ENCODE data around the gene LMAN1L.

The LMAN1L gene

DNA sequence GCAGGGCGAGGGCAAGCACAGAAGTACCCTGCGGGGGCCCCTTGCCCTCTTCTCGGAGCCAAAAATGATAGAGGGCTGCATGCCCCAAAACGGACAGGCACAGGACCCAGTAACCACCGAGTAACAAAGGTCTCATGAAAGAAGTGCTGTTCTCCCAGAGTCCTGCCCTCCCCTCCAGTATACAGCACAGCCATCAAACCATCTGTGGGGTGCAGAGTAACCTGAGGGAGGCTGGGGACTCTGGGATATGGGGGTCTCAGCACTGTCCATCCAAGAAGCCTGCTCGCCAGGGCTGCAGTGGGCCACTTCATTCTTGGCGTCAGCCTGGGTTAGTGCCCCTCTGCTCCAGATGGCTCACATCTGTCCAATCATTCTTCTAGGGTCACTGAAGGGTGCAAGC is 24.2 kb downstream of the LMAN1L start:
- H3K4me3 ChIP-seq (ENCODE audit: low read depth, low read length) = no peak overlapping the region
- TF ChIP-seq, protein P1, sequence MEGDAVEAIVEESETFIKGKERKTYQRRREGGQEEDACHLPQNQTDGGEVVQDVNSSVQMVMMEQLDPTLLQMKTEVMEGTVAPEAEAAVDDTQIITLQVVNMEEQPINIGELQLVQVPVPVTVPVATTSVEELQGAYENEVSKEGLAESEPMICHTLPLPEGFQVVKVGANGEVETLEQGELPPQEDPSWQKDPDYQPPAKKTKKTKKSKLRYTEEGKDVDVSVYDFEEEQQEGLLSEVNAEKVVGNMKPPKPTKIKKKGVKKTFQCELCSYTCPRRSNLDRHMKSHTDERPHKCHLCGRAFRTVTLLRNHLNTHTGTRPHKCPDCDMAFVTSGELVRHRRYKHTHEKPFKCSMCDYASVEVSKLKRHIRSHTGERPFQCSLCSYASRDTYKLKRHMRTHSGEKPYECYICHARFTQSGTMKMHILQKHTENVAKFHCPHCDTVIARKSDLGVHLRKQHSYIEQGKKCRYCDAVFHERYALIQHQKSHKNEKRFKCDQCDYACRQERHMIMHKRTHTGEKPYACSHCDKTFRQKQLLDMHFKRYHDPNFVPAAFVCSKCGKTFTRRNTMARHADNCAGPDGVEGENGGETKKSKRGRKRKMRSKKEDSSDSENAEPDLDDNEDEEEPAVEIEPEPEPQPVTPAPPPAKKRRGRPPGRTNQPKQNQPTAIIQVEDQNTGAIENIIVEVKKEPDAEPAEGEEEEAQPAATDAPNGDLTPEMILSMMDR (IDR thresholded peaks at IDR 0.05; ENCODE audit: low read depth, low read length) = no peak

DNA sequence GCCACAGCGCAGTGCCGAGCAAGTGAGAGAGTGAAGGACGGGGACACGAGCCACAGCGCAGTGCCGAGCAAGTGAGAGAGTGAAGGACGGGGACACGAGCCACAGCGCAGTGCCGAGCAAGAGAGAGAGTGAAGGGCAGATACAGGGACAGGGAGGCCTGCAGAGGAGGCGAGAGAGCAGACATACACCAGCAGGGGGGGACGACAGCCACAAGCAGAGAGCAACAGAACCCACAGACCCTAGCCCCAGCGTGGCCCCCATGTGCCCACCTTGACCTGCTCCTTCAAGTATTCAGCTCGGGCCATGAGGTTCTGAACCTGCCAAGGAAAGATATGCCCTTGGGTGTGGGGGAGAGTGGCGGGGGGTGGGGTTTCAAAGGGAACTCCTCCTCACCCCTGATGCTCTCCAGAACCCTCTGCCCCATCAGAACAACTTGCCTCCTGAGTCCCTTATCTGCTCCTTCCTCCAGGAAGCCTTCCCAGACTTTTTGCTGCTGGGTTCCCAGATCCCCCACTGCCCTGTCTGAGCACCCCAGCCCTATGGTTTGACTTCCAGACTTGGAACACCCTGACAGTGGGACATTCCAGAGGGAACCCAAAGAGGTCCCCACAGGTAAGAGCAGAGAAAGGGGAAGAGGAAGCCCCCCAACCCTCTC is 25.0 kb downstream of the LMAN1L start:
- TF ChIP-seq, protein P1 (IDR thresholded peaks at IDR 0.05; ENCODE audit: low read depth, low read length) = no peak
- H3K4me3 ChIP-seq (ENCODE audit: low read depth, low read length) = no peak overlapping the region

DNA sequence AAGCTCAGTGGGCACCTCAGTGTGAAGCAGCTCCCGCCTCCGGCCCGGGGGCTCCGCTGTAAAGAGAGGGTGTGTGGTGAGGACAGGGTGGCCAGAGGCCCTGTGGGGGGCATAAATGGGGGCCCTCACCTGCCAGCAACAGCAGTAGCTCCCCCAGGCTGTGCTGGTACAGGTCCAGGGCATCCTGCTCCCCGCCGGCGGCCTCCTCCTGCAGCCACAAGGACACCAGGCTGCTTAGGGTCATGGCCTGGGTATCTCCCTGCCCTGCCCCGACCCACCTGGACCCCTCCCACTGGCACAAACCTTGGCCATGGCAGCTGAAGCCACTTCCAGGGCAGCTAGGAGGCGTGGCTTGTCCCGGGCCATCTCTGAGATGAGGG is 25.5 kb downstream of the LMAN1L start:
- H3K4me3 ChIP-seq (ENCODE audit: low read depth, low read length) = no peak overlapping the region
- TF ChIP-seq, protein P1 (IDR thresholded peaks at IDR 0.05; ENCODE audit: low read depth, low read length) = no peak

DNA sequence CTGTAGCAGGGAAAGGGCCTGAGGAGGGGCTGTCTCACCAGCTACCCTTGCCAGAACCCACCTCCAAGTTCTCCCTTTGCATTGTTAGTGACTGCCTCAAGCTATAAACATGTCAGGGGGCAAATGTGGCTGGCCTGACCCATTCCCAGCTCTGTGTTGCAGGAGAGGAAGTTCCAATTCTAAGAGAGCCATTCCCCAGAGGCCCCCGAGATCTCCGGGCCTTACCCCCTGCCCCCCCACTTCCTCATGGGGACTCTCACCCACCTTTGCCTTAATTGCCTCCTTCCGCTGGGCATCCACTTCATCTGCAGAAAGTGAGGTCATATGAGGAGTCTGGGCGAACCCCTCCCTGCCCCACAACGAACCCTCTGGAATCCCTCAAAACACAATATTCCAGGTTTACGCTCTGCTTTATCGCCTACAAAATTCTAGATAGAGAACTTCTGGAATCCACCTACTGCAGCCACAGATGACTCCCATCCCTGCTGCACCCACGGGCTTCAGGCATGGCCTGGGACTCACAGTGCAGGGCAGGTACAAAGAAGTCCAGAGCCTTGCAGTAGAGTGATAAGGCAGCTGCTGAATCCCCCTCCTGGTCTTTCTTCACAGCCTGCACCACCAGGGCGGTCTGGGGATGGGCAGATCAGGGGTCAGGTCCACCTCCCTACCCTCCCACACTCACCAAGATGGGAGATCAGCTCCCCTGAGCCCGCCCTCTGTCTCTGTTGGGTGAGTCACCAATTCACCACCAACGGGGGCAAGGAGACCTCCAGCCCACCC is 26.3 kb downstream of the LMAN1L start:
- H3K4me3 ChIP-seq (ENCODE audit: low read depth, low read length) = no peak overlapping the region
- TF ChIP-seq, protein P1 (IDR thresholded peaks at IDR 0.05; ENCODE audit: low read depth, low read length) = no peak

DNA sequence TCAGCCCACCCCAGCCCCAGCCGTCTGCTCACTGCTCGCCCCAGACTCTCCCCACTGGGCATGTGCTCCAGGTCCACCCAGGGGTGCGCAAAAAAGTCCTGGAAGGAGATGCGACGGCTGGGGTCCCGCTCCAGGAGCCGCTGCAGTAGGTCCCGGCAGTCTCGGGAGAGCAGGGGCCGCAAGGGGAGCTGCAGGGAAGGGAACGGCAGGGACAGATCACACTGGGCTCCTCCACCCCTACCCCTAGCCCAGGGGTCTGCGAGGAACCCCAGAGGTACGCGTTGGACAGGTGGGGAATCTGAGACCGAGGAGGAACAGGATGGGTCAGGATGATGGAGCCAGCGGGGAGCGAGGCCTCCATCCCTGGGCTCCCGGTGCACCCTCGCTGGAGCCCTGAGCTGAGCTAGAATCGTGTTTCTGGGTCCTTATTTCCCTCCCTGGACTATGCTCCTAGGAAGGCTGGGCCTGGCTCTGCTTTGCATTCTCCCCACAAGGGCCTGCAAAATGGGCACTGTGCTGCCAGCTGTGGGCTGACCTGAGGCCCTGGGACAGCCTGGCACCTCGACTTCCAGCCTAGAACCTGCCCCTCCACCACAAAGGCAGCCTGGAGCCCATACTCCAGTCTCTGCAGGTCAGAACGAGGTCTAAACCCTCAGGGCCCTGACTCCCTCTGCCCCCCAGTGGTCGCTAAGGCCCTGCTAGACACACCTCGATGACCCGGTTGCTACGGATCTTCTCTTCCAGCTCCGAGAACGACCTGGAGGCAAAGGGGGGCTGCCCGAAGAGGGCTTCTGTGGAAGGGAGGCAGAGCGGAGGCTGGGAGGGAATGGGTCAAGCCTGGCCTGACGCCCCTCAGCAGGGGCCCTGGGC is 27.1 kb downstream of the LMAN1L start:
- no peak overlapping the region for H3K4me3 ChIP-seq (ENCODE audit: low read depth, low read length)
- TF ChIP-seq, protein P1 (IDR thresholded peaks at IDR 0.05; ENCODE audit: low read depth, low read length) = no peak

DNA sequence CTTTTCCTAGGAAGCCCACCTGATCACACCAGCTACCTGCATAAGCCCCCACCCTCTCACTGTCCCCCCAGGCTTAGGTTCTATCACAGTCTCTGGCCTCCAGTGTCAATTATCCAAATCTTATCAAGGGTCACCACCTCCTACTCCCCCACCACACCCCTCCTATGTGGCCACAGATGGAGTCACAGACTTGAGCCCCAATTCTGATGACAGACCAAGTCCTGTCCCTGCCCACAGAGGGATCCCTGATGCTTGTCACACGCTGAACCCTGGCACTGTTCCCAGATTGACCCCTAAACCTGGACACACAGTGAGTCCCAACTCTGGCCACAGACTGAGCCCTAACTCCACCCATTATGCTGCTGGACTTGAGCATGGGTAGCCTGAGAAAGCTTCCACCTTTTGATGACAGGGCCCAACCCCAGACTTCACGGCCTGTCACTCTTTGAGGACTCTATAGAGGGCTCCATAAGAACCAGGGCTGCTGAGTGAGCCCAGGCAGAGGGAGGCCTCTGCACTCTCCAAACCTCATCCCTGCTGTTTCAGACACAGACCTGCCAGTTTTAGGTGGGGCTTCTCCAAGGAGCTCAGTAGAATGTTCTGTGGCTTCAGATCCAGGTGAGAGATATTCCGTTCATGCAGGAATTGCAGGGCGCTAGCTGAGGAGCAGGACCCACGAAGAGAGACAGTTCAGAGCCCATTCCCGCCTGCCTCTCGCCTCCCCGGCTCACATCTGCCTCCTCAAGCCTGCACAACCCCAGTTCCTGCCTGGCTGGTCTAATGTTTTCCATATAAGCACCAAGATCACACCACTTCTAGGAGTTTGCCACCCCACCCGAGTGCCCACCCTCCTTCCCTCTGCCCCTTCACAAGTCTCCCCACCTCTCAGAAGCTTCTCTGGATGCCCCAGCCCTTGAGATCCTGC is 28.5 kb downstream of the LMAN1L start:
- TF ChIP-seq, protein P1 (IDR thresholded peaks at IDR 0.05; ENCODE audit: low read depth, low read length) = no peak
- no peak overlapping the region for H3K4me3 ChIP-seq (ENCODE audit: low read depth, low read length)
